RWPE2 (cell line): ENCODE results near the gene WDFY2.

Experiments
- ATAC-seq: fragments of 200-7000 bp; cut with Tn5 transposase; 3 replicates; pipeline ENCODE4 v1.9.1; 2021; ENCODE audit warnings: low read depth
- DNase-seq: peaks from one replicate; pipeline ENCODE4 v3.0.0-alpha.2; 2020; ENCODE audit warnings: low spot score
- H3K27ac ChIP-seq: fragments of 450-650 bp; 2 replicates; pipeline ENCODE4 v1.5.1; 2017; ENCODE audit warnings: mild to moderate bottlenecking; ENCODE audit not compliant: poor library complexity, severe bottlenecking
- H3K27me3 ChIP-seq: fragments of 250-450 bp; sonication (Bioruptor Pico); 2 replicates; pipeline ENCODE4 v1.5.1; 2021; ENCODE audit warnings: mild to moderate bottlenecking, moderate library complexity; ENCODE audit not compliant: insufficient read depth, poor library complexity, severe bottlenecking
- H3K36me3 ChIP-seq: fragments of 250-450 bp; sonication (Bioruptor Pico); 2 replicates; pipeline ENCODE4 v1.5.1; 2020; ENCODE audit warnings: low read depth, mild to moderate bottlenecking, moderate library complexity
- H3K4me1 ChIP-seq: fragments of 250-450 bp; sonication (Bioruptor Pico); 2 replicates; pipeline ENCODE4 v1.5.1; 2021; ENCODE audit warnings: mild to moderate bottlenecking, moderate library complexity; ENCODE audit not compliant: insufficient read depth, poor library complexity, severe bottlenecking
- H3K4me3 ChIP-seq: fragments of 250-450 bp; sonication (Bioruptor Pico); 2 replicates; pipeline ENCODE4 v1.5.1; 2021; ENCODE audit warnings: mild to moderate bottlenecking, moderate library complexity; ENCODE audit not compliant: severe bottlenecking
- H3K9me3 ChIP-seq: fragments of 250-450 bp; sonication (Bioruptor Pico); 2 replicates; pipeline ENCODE4 v1.5.1; 2021; ENCODE audit warnings: mild to moderate bottlenecking, moderate library complexity; ENCODE audit not compliant: severe bottlenecking
- CTCF ChIP-seq: fragments of 450-650 bp; IDR thresholded peaks from one replicate; pipeline ENCODE4 v1.5.1; 2017; ENCODE audit warnings: mild to moderate bottlenecking, moderate library complexity; ENCODE audit not compliant: poor library complexity, severe bottlenecking

The WDFY2 gene

GRCh38 chr13:51805313-51805712 is 221.1 kb downstream of the WDFY2 start:
- DNase-seq, result no peak
- no peak for ATAC-seq
- H3K9me3 ChIP-seq, result no peaks in the 10 kb centered on the region
- no peak overlapping the region for H3K27ac ChIP-seq
- no peak overlapping the region for H3K4me3 ChIP-seq
- H3K36me3 ChIP-seq, result no peaks in the 10 kb centered on the region
- peaks cover 21% of the 10 kb centered on the region for H3K4me1 ChIP-seq
- H3K27me3 ChIP-seq, result no peaks in the 10 kb centered on the region
- TF ChIP-seq CTCF, result no peak

GRCh38 chr13:51805925-51806324 is 221.7 kb downstream of the WDFY2 start:
- no peak for ATAC-seq
- no peak overlapping the region for H3K27ac ChIP-seq
- DNase-seq, result no peak
- TF ChIP-seq CTCF, result no peak
- H3K36me3 ChIP-seq, result no peaks in the 10 kb centered on the region
- H3K27me3 ChIP-seq, result no peaks in the 10 kb centered on the region
- H3K4me1 ChIP-seq, result peaks cover 21% of the 10 kb centered on the region
- no peaks in the 10 kb centered on the region for H3K9me3 ChIP-seq
- no peak overlapping the region for H3K4me3 ChIP-seq

DNA sequence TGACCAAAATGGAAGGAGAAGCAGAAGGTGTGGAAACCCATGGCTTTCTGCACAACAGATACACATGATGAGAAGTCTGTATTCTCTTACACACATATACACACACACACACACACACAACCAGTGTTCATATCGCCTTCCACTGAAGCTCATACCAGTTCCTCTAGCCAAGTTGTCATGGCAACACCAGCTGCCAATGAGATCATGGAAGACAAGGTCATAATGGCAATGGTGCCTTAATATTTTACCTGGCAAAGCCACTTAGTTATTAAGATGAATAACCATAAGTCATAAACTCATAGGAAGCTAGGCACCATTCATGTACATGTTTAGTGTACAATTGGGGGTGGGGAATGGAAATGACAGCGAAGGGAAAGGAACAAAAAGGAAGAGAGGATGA is 222.3 kb downstream of the WDFY2 start:
- H3K9me3 ChIP-seq, result no peaks in the 10 kb centered on the region
- peaks cover 19% of the 10 kb centered on the region for H3K4me1 ChIP-seq
- no peaks in the 10 kb centered on the region for H3K27me3 ChIP-seq
- no peak overlapping the region for H3K4me3 ChIP-seq
- DNase-seq (no peak), ATAC-seq (no peak)
- no peaks in the 10 kb centered on the region for H3K36me3 ChIP-seq
- TF ChIP-seq CTCF, result no peak
- no peak overlapping the region for H3K27ac ChIP-seq

DNA sequence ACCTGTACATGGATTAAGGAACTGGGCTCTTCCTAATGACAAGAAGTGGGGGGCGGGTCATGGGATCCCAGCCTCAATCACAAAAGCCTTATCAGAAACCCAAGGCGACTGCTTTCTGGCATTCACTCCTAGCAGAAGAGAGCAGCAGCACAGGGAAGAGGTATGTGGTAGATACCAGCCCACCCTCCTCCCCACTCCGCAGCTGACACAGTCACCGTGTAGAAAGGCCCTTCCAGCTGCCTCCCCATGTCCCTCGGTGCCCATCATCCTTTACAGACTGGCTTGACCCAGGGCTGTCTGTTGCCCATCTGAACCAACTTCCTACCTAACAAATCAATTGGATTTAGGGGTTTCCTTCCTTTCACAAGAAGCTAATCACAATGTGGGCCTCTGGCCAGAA is 222.8 kb downstream of the WDFY2 start:
- DNase-seq (no peak), ATAC-seq (no peak)
- Histone ChIP-seq H3K27me3 (no peaks in the 10 kb centered on the region), H3K27ac (no peak overlapping the region), H3K4me1 (peaks cover 15% of the 10 kb centered on the region), H3K36me3 (no peaks in the 10 kb centered on the region), H3K9me3 (no peaks in the 10 kb centered on the region), H3K4me3 (no peak overlapping the region)
- no peak for TF ChIP-seq CTCF

GRCh38 chr13:51808811-51809210 is 224.5 kb downstream of the WDFY2 start:
- Histone ChIP-seq H3K27me3 (no peaks in the 10 kb centered on the region), H3K9me3 (no peaks in the 10 kb centered on the region), H3K4me1 (no peaks in the 10 kb centered on the region), H3K36me3 (no peaks in the 10 kb centered on the region), H3K27ac (no peak overlapping the region), H3K4me3 (no peak overlapping the region)
- ATAC-seq, result no peak
- no peak for DNase-seq
- TF ChIP-seq CTCF, result no peak
